ENCODE results near the gene MFSD2B.

MFSD2B gene

GRCh38 chr2:24046930-24047702 is 37.2 kb downstream of the MFSD2B start, which contains the start of gene WDCP:
Gene WDCP, minus strand, starts transcription at chr2:24047391. Its CDS starts 7,897 bp downstream, at chr2:24039494.
- TF ChIP-seq, protein P1, sequence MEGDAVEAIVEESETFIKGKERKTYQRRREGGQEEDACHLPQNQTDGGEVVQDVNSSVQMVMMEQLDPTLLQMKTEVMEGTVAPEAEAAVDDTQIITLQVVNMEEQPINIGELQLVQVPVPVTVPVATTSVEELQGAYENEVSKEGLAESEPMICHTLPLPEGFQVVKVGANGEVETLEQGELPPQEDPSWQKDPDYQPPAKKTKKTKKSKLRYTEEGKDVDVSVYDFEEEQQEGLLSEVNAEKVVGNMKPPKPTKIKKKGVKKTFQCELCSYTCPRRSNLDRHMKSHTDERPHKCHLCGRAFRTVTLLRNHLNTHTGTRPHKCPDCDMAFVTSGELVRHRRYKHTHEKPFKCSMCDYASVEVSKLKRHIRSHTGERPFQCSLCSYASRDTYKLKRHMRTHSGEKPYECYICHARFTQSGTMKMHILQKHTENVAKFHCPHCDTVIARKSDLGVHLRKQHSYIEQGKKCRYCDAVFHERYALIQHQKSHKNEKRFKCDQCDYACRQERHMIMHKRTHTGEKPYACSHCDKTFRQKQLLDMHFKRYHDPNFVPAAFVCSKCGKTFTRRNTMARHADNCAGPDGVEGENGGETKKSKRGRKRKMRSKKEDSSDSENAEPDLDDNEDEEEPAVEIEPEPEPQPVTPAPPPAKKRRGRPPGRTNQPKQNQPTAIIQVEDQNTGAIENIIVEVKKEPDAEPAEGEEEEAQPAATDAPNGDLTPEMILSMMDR (IDR thresholded peaks at IDR 0.05; ENCODE audit: insufficient read depth, missing control alignments) = no peak
- peak; percentile 31 for DNase-seq (ENCODE audit: insufficient read length, low spot score)
- no peak for FAIRE-seq

- TF ChIP-seq, protein P1 (IDR thresholded peaks at IDR 0.05; ENCODE audit: insufficient read depth, missing control alignments) = no peak
- no peak for DNase-seq (ENCODE audit: insufficient read length, low spot score)
- no peak for FAIRE-seq
These were observed 37.8 kb downstream of the MFSD2B start for GRCh38 chr2:24047703-24048033.

DNA sequence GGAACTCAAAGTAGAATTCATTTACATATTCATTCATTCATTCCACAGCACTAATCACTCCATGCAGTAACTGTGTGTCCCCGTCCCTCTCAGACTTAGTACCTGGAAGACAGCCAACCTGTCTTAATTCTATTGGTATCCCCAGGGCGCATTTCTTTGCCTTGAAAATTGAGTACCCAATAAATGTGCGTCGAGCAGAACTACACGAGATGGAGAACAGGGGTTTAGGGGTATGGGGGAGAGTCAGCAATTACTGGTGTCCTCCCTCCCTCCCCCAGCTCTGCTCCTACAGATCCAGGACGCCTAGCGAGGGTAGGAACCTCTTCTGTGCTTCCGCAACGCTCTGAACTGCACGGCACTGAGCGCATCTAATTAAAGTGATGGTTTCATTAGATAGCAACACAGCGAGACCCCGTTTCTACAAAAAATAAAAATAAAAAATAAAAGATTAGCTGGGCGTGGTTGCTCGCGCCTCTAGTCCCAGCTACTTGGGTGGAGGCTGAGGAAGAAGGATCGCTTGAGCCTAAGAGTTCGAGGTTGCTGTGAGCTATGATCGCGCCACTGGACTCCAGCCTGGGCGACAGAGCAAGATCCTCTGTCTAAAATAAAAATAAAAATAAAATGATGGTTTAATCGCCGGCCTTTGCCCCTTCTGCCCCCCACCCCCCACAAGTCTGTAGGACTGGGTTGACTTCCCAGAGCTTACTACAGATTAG is 39.0 kb downstream of the MFSD2B start:
- DNase-seq (ENCODE audit: insufficient read length, low spot score) = no peak
- TF ChIP-seq, protein P1 (IDR thresholded peaks at IDR 0.05; ENCODE audit: insufficient read depth, missing control alignments) = no peak
- no peak for FAIRE-seq

DNA sequence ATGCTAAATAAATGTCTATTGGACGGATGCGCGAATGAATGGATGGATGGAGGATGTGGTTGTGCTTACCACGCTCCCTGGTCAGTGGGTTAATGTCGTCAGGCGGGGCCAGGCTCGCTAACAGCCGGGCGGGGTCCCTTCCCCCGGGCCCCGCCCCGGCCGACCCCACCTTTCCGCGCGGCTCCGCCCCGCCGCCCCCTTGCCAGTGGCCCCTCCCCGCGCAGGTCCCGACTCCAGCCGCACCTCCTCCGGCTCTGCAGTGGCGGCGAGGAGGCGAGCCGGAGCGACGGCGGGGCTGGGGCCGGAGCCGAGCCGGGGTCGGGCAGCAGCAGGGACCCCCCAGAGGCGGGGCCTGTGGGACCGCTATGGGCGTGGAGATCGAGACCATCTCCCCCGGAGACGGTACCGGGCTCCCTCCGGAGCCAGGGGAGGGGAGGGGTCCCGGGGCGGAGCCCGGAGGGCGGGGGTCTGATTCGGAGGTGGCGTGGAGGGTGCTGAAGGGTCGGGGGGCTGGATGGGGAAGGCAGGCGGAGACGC is 39.7 kb downstream of the MFSD2B start, which contains the start of gene FKBP1B:
Gene FKBP1B (plus strand): TSS at position 257 of the 537 bp plus-strand sequence. CDS start 109 bp downstream, at position 366.
- DNase-seq (ENCODE audit: insufficient read length, low spot score) = no peak

DNA sequence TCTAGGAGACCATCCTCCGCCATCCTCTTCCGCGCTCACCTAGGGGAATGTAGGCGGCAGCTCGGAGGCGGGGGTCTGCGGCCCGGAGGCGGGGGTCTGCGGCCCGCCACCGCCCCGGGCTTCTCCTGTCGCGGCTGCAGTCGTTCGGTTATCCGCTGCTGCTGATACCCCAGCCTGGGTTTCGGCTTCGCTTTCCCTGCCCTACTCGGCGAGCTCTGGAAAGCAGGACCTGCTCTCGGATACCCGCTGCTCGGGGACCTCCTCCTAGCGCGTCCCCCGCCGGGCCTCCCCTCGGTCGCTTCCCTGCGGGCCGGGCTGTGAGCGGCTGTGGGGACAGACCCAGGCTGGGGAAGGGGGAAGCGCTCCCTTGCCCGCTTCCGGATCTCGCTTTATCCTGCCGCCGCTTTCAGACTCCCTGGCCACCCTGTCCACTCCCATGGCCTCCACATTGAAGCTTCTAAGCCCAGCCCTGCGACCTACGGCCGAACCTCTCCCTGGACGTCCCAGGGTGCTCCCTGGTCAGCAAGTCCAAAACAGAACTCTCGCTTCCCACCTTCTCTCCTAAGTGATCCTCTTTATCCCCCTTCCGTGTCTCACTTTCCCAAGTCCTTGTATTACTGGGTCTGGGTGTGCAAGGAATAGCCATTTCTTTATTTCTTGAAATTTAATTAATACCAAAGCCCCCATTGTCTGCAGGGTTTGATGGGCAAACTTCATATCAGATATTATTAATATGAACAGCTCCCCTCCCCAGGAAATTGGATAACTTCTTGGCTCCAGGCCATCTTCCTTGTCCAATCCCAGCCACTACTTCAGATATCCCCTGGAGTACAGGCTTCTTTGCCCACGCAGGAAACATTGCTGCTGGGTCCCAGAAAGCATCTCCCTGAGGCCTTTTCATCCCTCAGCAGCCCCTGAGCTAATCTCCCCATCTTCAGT is 40.4 kb downstream of the MFSD2B start:
- no peak for DNase-seq (ENCODE audit: insufficient read length, low spot score)
- TF ChIP-seq, protein P1 (IDR thresholded peaks at IDR 0.05; ENCODE audit: insufficient read depth, missing control alignments) = no peak
- no peak for FAIRE-seq

More for the DNA sequence above, 39.7 kb downstream of the MFSD2B start, which contains the start of gene FKBP1B:
- TF ChIP-seq, protein P1 (IDR thresholded peaks at IDR 0.05; ENCODE audit: insufficient read depth, missing control alignments) = no peak
- FAIRE-seq = no peak

DNA sequence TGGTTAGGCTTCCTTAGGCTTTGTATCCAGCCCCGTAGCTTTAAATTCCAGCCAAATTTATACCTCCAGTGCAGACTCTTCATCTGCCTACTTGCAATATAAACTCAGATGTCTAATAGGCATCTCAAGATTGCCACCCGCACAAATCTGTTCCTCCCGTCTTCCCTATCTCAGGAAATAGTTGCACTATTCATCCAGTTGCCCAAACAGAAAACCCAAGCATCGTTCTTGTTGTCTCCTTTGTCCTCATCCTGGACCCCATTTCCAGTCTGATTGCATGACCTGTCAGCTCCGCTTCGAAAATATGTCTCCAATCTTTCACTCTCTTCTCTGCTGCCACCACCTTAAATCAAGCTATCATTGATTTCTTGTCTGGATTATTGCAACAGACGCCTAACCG is 41.9 kb downstream of the MFSD2B start:
- FAIRE-seq (no peak), DNase-seq (ENCODE audit: insufficient read length, low spot score) (no peak)
- TF ChIP-seq, protein P1 (IDR thresholded peaks at IDR 0.05; ENCODE audit: insufficient read depth, missing control alignments) = no peak
